ENCODE measurements around the gene SUMF1. TPM values are rescaled to one million over a fixed set of nuclear protein-coding genes. Genes with fewer than 3 reads are reported as not detected.

The SUMF1 gene
- total RNA-seq, 2 donors from 2014 or later, result 5.9 to 7.6 TPM

GRCh38 chr3:4323246-4324027 lies 143.6 kb downstream of the SUMF1 start:
- Mint-ChIP-seq H3K9me3 (peaks cover 1% of the 10 kb centered on the region), H3K36me3 (ENCODE audit: low read depth) (no peaks in the 10 kb centered on the region), H3K27ac (no peak overlapping the region), H3K4me1 (no peaks in the 10 kb centered on the region), H3K4me3 (no peak overlapping the region), H3K27me3 (no peaks in the 10 kb centered on the region)
- ATAC-seq (replicated peaks), result no peak

DNA sequence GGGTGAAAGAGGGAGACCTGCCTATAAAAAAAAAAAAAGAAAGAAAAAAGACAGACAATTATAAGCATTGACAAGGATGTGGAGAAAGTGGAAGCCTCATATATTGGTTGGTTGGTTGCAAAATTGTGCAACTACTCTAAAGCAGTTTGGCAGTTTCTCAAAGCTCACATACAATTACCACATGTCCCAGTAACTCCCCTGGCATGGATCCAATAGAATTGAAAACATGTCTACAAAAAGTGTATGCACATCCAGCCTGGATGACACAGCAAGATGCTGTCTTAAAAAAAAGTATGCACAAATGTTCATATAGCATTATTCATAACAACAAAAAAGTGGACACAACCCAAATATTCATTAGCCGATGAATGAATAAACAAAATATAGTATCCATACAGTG lies 144.4 kb downstream of the SUMF1 start:
- Mint-ChIP-seq H3K9me3 (no peaks in the 10 kb centered on the region), H3K27ac (no peak overlapping the region), H3K4me1 (no peaks in the 10 kb centered on the region), H3K4me3 (no peak overlapping the region), H3K27me3 (no peaks in the 10 kb centered on the region), H3K36me3 (ENCODE audit: low read depth) (no peaks in the 10 kb centered on the region)
- no peak for ATAC-seq (replicated peaks)

DNA sequence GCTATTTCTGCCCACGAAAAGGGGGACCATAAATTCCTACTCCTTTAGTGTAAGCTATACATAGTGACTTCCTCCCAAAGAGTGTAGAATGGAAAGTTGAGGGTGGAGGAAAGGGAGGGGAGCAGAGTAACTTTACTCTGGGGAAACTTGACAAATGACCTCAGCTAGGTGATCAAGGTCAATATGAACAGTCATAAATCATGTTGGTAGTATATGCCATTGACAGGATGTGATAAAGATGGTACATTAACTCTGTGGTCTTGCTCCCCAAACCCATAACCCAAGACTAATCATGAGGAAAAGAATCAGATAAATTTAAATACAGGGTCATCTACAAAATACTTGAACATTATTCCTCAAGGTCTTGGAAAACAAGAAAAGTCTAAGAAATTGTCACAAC lies 145.3 kb downstream of the SUMF1 start:
- no peak overlapping the region for H3K4me3 Mint-ChIP-seq
- H3K27me3 Mint-ChIP-seq, result no peaks in the 10 kb centered on the region
- H3K9me3 Mint-ChIP-seq, result no peaks in the 10 kb centered on the region
- ATAC-seq (replicated peaks), result no peak
- H3K4me1 Mint-ChIP-seq, result no peaks in the 10 kb centered on the region
- H3K36me3 Mint-ChIP-seq (ENCODE audit: low read depth), result peaks cover 5% of the 10 kb centered on the region
- H3K27ac Mint-ChIP-seq, result no peak overlapping the region

GRCh38 chr3:4320096-4320911 lies 146.8 kb downstream of the SUMF1 start:
- no peak for ATAC-seq (replicated peaks)
- Mint-ChIP-seq H3K4me1 (no peaks in the 10 kb centered on the region), H3K4me3 (no peak overlapping the region), H3K9me3 (no peaks in the 10 kb centered on the region), H3K27ac (peak overlapping the region; percentile 3), H3K36me3 (ENCODE audit: low read depth) (peaks cover 14% of the 10 kb centered on the region), H3K27me3 (no peaks in the 10 kb centered on the region)

GRCh38 chr3:4314688-4315087 lies 152.4 kb downstream of the SUMF1 start:
- H3K36me3 Mint-ChIP-seq (ENCODE audit: low read depth), result peaks cover 45% of the 10 kb centered on the region
- H3K4me1 Mint-ChIP-seq, result no peaks in the 10 kb centered on the region
- no peak overlapping the region for H3K4me3 Mint-ChIP-seq
- no peaks in the 10 kb centered on the region for H3K27me3 Mint-ChIP-seq
- no peak overlapping the region for H3K27ac Mint-ChIP-seq
- ATAC-seq (replicated peaks), result no peak
- no peaks in the 10 kb centered on the region for H3K9me3 Mint-ChIP-seq

DNA sequence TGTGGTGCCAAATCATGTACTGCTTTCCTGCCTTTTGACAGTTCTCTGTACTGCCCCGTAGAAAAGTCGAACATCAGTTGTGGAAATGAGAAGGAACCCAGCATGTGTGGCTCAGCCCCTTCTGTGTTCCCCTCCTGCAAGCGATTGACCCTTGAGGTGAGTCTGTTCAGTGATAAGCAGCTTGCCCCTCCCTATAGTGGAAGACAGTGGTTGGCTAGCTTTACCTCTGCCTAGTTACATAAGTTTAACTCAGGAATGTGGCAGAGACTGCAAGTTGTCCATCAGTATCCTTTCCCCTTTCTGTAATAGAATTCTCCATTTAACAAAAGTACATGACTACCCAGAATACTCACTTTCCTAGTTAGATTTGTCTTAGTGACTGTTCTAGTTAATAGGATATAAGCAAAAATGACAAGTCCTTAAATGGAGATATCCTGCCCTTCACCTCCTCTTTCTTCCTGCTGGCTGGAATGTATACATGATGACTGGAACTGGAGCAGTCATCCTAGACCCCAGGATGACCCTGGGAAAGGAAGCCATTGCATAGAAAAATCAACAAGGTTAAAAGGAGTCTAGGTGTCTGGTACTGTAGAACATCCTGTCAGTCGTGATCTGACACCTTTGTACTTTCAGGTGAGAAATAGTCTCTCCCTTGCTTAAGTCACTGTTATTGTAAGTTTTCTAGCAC lies 153.3 kb downstream of the SUMF1 start:
- Mint-ChIP-seq H3K4me3 (no peak overlapping the region), H3K27me3 (no peaks in the 10 kb centered on the region), H3K9me3 (no peaks in the 10 kb centered on the region), H3K27ac (no peak overlapping the region), H3K36me3 (ENCODE audit: low read depth) (peaks cover 45% of the 10 kb centered on the region), H3K4me1 (no peaks in the 10 kb centered on the region)
- no peak for ATAC-seq (replicated peaks)

GRCh38 chr3:4311496-4311895 lies 155.6 kb downstream of the SUMF1 start:
- H3K9me3 Mint-ChIP-seq, result no peaks in the 10 kb centered on the region

More at GRCh38 chr3:4311496-4311895, 155.6 kb downstream of the SUMF1 start:
- no peak for ATAC-seq (replicated peaks)
- Mint-ChIP-seq H3K27ac (no peak overlapping the region), H3K4me3 (no peak overlapping the region), H3K4me1 (no peaks in the 10 kb centered on the region), H3K36me3 (ENCODE audit: low read depth) (peaks cover 48% of the 10 kb centered on the region), H3K27me3 (no peaks in the 10 kb centered on the region)

Other genes starting within 250 kb of the SUMF1 start
- gene SETMAR, start 163.9 kb downstream of the SUMF1 start, total RNA-seq, result 10 to 100 TPM in 1 of 2 donors, 1 to 10 TPM in 1; 7.1 to 12.4 TPM
- 10 to 100 TPM; 78.5 to 84.6 TPM for gene ITPR1, start 26.1 kb upstream of the SUMF1 start, total RNA-seq